Stimulated activated CD8-positive, alpha-beta memory T cell treated with anti-CD3 and anti-CD28 coated beads, Interleukin-15, amount 100 ng/mL, for 48 hours (primary cell): ENCODE measurements around the gene GPR83.
"Not testable (repeated sequence)": the region's sequence is repeated elsewhere in the genome, so short reads cannot be mapped to it uniquely, and the experiment has no call there.

Experiments
- DNase-seq, 2 donors: peaks; one replicate each; pipeline ENCODE4 v3.0.0-alpha.2; 2020; ENCODE audit warnings: low read depth in 2 of 2

The GPR83 gene

GRCh38 chr11:94370576-94370975 lies 30.6 kb downstream of the GPR83 start:
- DNase-seq, result not testable (repeated sequence)

- DNase-seq, result not testable (repeated sequence)
These were observed 50.2 kb downstream of the GPR83 start for GRCh38 chr11:94350850-94351563.

- not testable (repeated sequence) for DNase-seq
These were observed 54.9 kb downstream of the GPR83 start for GRCh38 chr11:94346311-94346710.

- DNase-seq, result no peak
These were observed 57.7 kb downstream of the GPR83 start for GRCh38 chr11:94343495-94343894.

GRCh38 chr11:94342250-94342649 lies 59.0 kb downstream of the GPR83 start:
- DNase-seq, result no peak

GRCh38 chr11:94338651-94339050 lies 62.6 kb downstream of the GPR83 start:
- DNase-seq, result no peak

- DNase-seq, result no peak
These were observed 65.2 kb downstream of the GPR83 start for GRCh38 chr11:94336033-94336432.

- no peak for DNase-seq
These were observed 68.4 kb downstream of the GPR83 start for GRCh38 chr11:94332814-94333213.

- DNase-seq, result no peak
These were observed 70.4 kb downstream of the GPR83 start for GRCh38 chr11:94330789-94331188.

GRCh38 chr11:94329501-94329900 lies 71.7 kb downstream of the GPR83 start:
- no peak for DNase-seq

- no peak for DNase-seq
These were observed 72.6 kb downstream of the GPR83 start for GRCh38 chr11:94328587-94329080.
